Esophagus squamous epithelium (tissue), 5 donors: Measurements from ENCODE around the gene SURF1. TPM values are rescaled to one million over a fixed set of nuclear protein-coding genes. Genes with fewer than 3 reads are reported as not detected.

ENCODE experiments used
- DNase-seq: peaks from one replicate; lab custom pipeline; 2025; lab: John Stamatoyannopoulos, UW
- H3K27ac ChIP-seq, 4 donors: fragments of 200-600 bp; sonication (generic); one replicate each; pipeline ENCODE4 v1.5.1; 2016 to 2019; ENCODE audit warnings: mild to moderate bottlenecking in 1 of 4
- H3K27me3 ChIP-seq, 4 donors: fragments of 200-600 bp; sonication (generic); 1 replicate in 3 of 4; 2 replicates in 1 of 4; pipeline versions ENCODE4 v1.5.1 to v1.6.0; 2017 to 2021; ENCODE audit warnings: antibody characterized with exemption in 1 of 4
- H3K36me3 ChIP-seq, 3 donors: fragments of 200-600 bp; sonication (generic); one replicate each; pipeline ENCODE4 v1.5.1; 2016 to 2019
- H3K4me1 ChIP-seq, 3 donors: fragments of 200-600 bp; sonication (generic); one replicate each; pipeline ENCODE4 v1.5.1; 2017 to 2019
- H3K4me3 ChIP-seq, 4 donors: fragments of 200-600 bp; sonication (generic); 1 replicate in 3 of 4; 2 replicates in 1 of 4; pipeline ENCODE4 v1.5.1; 2016 to 2019; ENCODE audit warnings: mild to moderate bottlenecking in 2 of 4, moderate library complexity in 1 of 4
- H3K9me3 ChIP-seq, 3 donors: fragments of 200-600 bp; sonication (generic); one replicate each; pipeline ENCODE4 v1.5.1; 2016 to 2019
- POLR2A ChIP-seq, 4 donors: fragments of 450-650 bp; IDR thresholded peaks; one replicate each; pipeline ENCODE4 v1.6.1; 2017; ENCODE audit warnings: antibody characterized with exemption in 4 of 4, mild to moderate bottlenecking in 4 of 4, moderate library complexity in 3 of 4
- WGBS, 2 donors: methylation state at CpG; one replicate each; pipeline ENCODE4 v1.1.5; 2018; 5-methylcytosine and 5-hydroxymethylcytosine counted together
- intact Hi-C: fragments of 100-400 bp; cut with DNase I; formaldehyde crosslinking; loops from one replicate; pipeline ENCODE4 v1.15.0; 2022
- total RNA-seq, 4 donors: library from RNA; depleted of rRNA; stranded (reverse); fragments of >200 nt; gene quantifications; one replicate each; pipeline ENCODE4 v1.1.0, GENCODE V29; 2016
- TF ChIP-seq, protein P1 (sequence below), 6 experiments: fragments of 450-650 bp in 4 of 6; fragments of 200-600 bp in 2 of 6; sonication (generic) in 2 of 6; IDR thresholded peaks; one replicate each; pipeline ENCODE4 v1.5.1; 2016 to 2019; ENCODE audit warnings: antibody characterized with exemption in 6 of 6, mild to moderate bottlenecking in 4 of 6, moderate library complexity in 4 of 6
- donor health status: DM: yes; HTN: yes; CAD: no.

The SURF1 gene
- total RNA-seq, 4 donors from 2014 or later = 18.2 to 44.7 (median 32.0) TPM

DNA sequence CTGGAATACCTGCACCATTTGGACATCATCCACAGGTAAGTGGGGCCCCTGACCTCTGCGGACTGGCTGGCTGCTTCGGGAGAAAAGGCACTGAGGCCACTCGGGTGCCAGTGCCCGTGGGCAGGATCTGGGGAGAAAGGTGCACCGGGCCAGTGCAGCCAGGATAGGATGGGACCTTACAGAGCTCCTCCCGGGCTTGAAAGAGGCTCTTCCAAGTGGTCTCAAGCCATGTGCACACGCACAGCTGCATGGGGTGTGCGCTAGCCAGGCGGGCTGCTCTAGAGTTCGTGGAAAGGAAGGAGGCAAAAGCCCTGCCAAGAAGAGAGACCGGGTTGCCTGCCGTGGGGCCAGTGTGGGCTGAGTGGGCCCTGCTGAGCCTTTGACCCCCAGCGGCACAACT lies 33.3 kb upstream of the SURF1 start:
- H3K9me3 ChIP-seq = no peaks in the 10 kb centered on the region
- peaks cover 0 to 46% (median 0%) of the 10 kb centered on the region in 4 donors for H3K27me3 ChIP-seq
- intact Hi-C loops = no loop called here
- H3K4me3 ChIP-seq = no peak overlapping the region
- H3K27ac ChIP-seq = no peak overlapping the region
- no peak for DNase-seq
- TF ChIP-seq, protein P1, sequence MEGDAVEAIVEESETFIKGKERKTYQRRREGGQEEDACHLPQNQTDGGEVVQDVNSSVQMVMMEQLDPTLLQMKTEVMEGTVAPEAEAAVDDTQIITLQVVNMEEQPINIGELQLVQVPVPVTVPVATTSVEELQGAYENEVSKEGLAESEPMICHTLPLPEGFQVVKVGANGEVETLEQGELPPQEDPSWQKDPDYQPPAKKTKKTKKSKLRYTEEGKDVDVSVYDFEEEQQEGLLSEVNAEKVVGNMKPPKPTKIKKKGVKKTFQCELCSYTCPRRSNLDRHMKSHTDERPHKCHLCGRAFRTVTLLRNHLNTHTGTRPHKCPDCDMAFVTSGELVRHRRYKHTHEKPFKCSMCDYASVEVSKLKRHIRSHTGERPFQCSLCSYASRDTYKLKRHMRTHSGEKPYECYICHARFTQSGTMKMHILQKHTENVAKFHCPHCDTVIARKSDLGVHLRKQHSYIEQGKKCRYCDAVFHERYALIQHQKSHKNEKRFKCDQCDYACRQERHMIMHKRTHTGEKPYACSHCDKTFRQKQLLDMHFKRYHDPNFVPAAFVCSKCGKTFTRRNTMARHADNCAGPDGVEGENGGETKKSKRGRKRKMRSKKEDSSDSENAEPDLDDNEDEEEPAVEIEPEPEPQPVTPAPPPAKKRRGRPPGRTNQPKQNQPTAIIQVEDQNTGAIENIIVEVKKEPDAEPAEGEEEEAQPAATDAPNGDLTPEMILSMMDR (IDR thresholded peaks at IDR 0.05) = no peak
- TF ChIP-seq POLR2A (IDR thresholded peaks at IDR 0.05) = no peak
- 83 to 94% methylated on average over 7 to 9 of the region's 13 CpGs for WGBS, 2 donors
- no peaks in the 10 kb centered on the region for H3K36me3 ChIP-seq
- H3K4me1 ChIP-seq = peaks cover 6 to 17% (median 9%) of the 10 kb centered on the region in 3 donors

DNA sequence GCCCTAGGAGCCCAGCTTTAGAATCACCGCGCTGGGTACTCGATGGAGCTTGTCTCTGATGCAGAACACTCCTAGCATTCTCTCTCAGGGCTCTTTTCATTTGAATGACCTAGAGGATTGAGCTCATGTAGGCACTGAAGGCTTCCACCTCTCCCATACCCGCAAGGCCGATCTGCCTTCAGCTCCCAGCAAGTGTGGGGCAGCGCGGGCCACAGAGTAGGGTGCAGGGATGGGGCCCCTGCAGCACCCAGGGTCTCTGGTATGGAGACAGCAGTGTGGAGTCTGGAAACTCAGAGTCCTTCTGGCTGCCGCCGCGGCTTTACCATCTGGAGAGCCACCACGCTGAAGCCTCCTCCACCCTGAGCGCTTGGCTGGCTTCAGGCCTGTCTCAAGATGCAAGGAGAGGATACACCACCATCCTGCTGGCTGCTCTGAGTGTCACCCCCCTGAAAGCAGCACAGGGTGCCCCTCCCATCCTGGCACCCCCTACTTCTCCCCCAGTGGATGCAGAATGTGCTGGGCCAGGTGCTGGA lies 32.8 kb upstream of the SURF1 start:
- WGBS, 2 donors = 84 to 97% methylated on average over 4 to 10 of the region's 12 CpGs
- no peak for DNase-seq

DNA sequence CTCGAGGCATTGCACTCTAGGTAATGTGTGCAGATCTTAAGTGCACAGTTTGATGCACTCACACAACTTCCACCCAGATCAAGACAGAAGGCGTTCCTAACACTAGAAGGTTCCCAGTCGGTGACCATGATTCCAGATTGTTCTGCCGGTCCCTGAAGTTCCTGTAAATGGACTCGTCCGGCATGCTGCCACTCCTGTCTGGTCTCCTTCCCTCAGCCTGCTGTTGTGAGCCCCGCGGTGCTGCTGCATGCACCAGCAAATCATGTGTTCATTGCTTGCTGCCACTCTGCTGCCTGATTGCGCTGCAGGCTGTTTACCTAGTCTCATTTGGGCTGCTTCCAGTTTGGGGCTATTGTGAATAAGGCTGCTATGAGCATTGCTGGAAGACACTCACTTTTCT lies 31.4 kb upstream of the SURF1 start:
- H3K27ac ChIP-seq = no peak overlapping the region
- H3K4me1 ChIP-seq = peaks cover 6 to 17% (median 9%) of the 10 kb centered on the region in 3 donors
- H3K4me3 ChIP-seq = no peak overlapping the region
- H3K27me3 ChIP-seq = peaks cover 0 to 28% (median 0%) of the 10 kb centered on the region in 4 donors
- TF ChIP-seq POLR2A (IDR thresholded peaks at IDR 0.05) = no peak
- TF ChIP-seq, protein P1 (IDR thresholded peaks at IDR 0.05) = no peak
- WGBS, 2 donors = 44 to 64% methylated on average over 4 to 9 of the region's 9 CpGs
- no peak for DNase-seq
- intact Hi-C loops = no loop called here
- H3K9me3 ChIP-seq = no peaks in the 10 kb centered on the region
- H3K36me3 ChIP-seq = no peaks in the 10 kb centered on the region

More for the DNA sequence above, 32.8 kb upstream of the SURF1 start:
- TF ChIP-seq POLR2A (IDR thresholded peaks at IDR 0.05) = no peak
- TF ChIP-seq, protein P1 (IDR thresholded peaks at IDR 0.05) = no peak
- Histone ChIP-seq H3K27ac (no peak overlapping the region), H3K9me3 (no peaks in the 10 kb centered on the region), H3K4me1 (peaks cover 6 to 17% (median 9%) of the 10 kb centered on the region in 3 donors), H3K36me3 (no peaks in the 10 kb centered on the region), H3K27me3 (peaks cover 0 to 42% (median 0%) of the 10 kb centered on the region in 4 donors), H3K4me3 (no peak overlapping the region)
- intact Hi-C loops = no loop called here

DNA sequence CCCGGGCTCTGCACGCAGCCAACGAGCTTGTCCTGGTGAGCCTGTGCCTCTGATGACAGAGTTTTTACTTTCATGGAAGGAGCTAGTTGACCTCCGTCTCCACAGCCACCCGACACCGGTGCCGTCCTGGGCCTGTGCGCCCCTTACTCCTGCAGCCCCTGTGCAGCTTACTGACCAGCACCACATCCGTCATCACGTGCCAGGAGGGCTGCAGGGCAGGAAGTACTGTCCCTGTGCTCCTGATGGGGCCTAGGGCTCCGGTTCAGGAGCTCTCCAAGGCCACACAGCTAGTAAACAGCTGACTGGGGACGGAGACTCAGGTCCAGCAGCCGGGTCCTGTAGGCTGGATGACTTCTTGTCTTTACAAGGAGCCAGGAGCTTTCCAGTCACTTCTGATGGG lies 30.1 kb upstream of the SURF1 start:
- Histone ChIP-seq H3K36me3 (no peaks in the 10 kb centered on the region), H3K27ac (no peak overlapping the region), H3K4me3 (no peak overlapping the region), H3K27me3 (peaks cover 0 to 19% (median 0%) of the 10 kb centered on the region in 4 donors), H3K9me3 (no peaks in the 10 kb centered on the region), H3K4me1 (peaks cover 6 to 17% (median 9%) of the 10 kb centered on the region in 3 donors)
- WGBS, 2 donors = 82 to 90% methylated on average over 7 to 9 of the region's 13 CpGs
- DNase-seq = no peak
- TF ChIP-seq, protein P1 (IDR thresholded peaks at IDR 0.05) = no peak
- TF ChIP-seq POLR2A (IDR thresholded peaks at IDR 0.05) = no peak
- intact Hi-C loops = no loop called here

DNA sequence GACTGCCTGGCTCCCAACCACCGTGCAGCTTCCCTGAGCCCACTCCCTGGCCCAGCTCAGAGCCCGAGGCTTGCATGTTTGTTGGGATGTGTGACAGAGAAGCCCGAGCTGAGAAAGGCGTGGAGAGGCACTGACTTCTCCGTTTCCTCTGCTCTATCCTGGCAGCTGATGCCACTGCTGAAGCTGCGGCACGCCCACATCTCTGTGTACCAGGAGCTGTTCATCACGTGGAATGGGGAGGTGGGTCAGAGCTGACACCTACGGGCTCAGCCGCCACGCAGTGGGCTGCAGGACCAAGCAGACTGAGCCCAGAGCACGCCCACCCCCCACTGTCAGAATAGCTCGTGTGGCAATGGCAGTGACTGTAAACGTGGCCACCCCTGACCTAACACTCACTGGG lies 29.2 kb upstream of the SURF1 start:
- Histone ChIP-seq H3K27ac (no peak overlapping the region), H3K9me3 (no peaks in the 10 kb centered on the region), H3K4me3 (no peak overlapping the region), H3K27me3 (peaks cover 0 to 12% (median 0%) of the 10 kb centered on the region in 4 donors), H3K36me3 (no peaks in the 10 kb centered on the region), H3K4me1 (peaks cover 6 to 17% (median 9%) of the 10 kb centered on the region in 3 donors)
- no peak for DNase-seq
- WGBS, 2 donors = 67% methylated on average over 5 of the region's 14 CpGs; no CpG with 5 or more reads in 1 of the 2 donors
- TF ChIP-seq POLR2A (IDR thresholded peaks at IDR 0.05) = no peak
- TF ChIP-seq, protein P1 (IDR thresholded peaks at IDR 0.05) = no peak
- intact Hi-C loops = no loop called here
